IPS-11a (cell line): Measurements from ENCODE around the gene ABCA2.
"Not testable (repeated sequence)": the region's sequence is repeated elsewhere in the genome, so short reads cannot be mapped to it uniquely, and the experiment has no call there.

ENCODE experiments used
- H3K4me3 ChIP-seq: one replicate; pipeline ENCODE4 v1.5.1; 2013; ENCODE audit warnings: low read depth, low read length, control low read depth

Gene ABCA2

GRCh38 chr9:137063311-137064026, 35.4 kb upstream of the ABCA2 start:
- H3K4me3 ChIP-seq: no peak overlapping the region

GRCh38 chr9:137062798-137063197, 34.8 kb upstream of the ABCA2 start:
- H3K4me3 ChIP-seq: not testable (repeated sequence)

GRCh38 chr9:137062384-137062783, 34.3 kb upstream of the ABCA2 start:
- H3K4me3 ChIP-seq: no peak overlapping the region

- H3K4me3 ChIP-seq: no peak overlapping the region
Observed at GRCh38 chr9:137058521-137059234, 30.6 kb upstream of the ABCA2 start.

- H3K4me3 ChIP-seq: no peak overlapping the region
Observed at GRCh38 chr9:137057545-137057944, 29.5 kb upstream of the ABCA2 start.

- H3K4me3 ChIP-seq: no peak overlapping the region
Observed at GRCh38 chr9:137056739-137057415, 28.8 kb upstream of the ABCA2 start.

GRCh38 chr9:137055385-137056364, 27.6 kb upstream of the ABCA2 start:
- no peak overlapping the region for H3K4me3 ChIP-seq

- H3K4me3 ChIP-seq: no peak overlapping the region
Observed at GRCh38 chr9:137054932-137055384, 26.9 kb upstream of the ABCA2 start.

- peak within 1 kb of the TSS; percentile 30 for H3K4me3 ChIP-seq
Observed at GRCh38 chr9:137053944-137054931, 26.2 kb upstream of the ABCA2 start, which contains the start of gene ENTPD2. TSS of gene ENTPD2 (minus strand) at chr9:137054061. CDS start at chr9:137053997, 64 bp downstream.

GRCh38 chr9:137052998-137053943, 25.2 kb upstream of the ABCA2 start:
- peak overlapping the region; percentile 30 for H3K4me3 ChIP-seq

GRCh38 chr9:137052293-137052692, 24.3 kb upstream of the ABCA2 start:
- no peak overlapping the region for H3K4me3 ChIP-seq

- H3K4me3 ChIP-seq: no peak overlapping the region
Observed at GRCh38 chr9:137051145-137051724, 23.2 kb upstream of the ABCA2 start.

- H3K4me3 ChIP-seq: no peak overlapping the region
Observed at GRCh38 chr9:137050570-137050969, 22.5 kb upstream of the ABCA2 start.

- no peak overlapping the region for H3K4me3 ChIP-seq
Observed at GRCh38 chr9:137049544-137050449, 21.8 kb upstream of the ABCA2 start.

GRCh38 chr9:137048655-137049543, 20.9 kb upstream of the ABCA2 start:
- H3K4me3 ChIP-seq: no peak overlapping the region
